A549 (cell line): ENCODE results near the gene HSD17B1. TPM values are rescaled to one million over a fixed set of nuclear protein-coding genes. Genes with fewer than 3 reads are reported as not detected.

Source experiments
- ATAC-seq, 2 experiments: fragments of 200-7000 bp in 1 of 2; fragments of >200 bp in 1 of 2; cut with Nextera tagmentation in 1 of 2; cut with Tn5 transposase in 1 of 2; 3 replicates each; pipeline versions ENCODE4 v1.8.0 to v1.9.1; 2018 to 2020; ENCODE audit warnings: mild to moderate bottlenecking in 1 of 2, moderate library complexity in 1 of 2
- CTCF ChIA-PET: fragments of 300-600 bp; sonication (Branson Sonifier 250); formaldehyde crosslinking; extraction: SDS; loops from one replicate; lab custom pipeline; 2021; ENCODE audit warnings: antibody characterized with exemption, inconsistent platforms; lab: Yijun Ruan, JAX
- POLR2A ChIA-PET: fragments of 350-600 bp; formaldehyde crosslinking; extraction: SDS; loops from one replicate; lab custom pipeline; 2021; ENCODE audit warnings: antibody characterized with exemption, inconsistent platforms; lab: Yijun Ruan, JAX
- DNase-seq, 2 experiments: peaks; one replicate each; pipeline versions ENCODE4 v3.0.0 to v3.0.0-alpha.2; 2011 to 2016; ENCODE audit warnings: low read depth in 1 of 2, low spot score in 1 of 2
- FAIRE-seq: peaks from 2 replicates; lab custom pipeline; 2011; peaks lifted over from hg19 to GRCh38; lab: Jason Lieb, UNC
- H3K27ac ChIP-seq, 2 experiments: fragments of >200 bp; sonication (Bioruptor Twin); formaldehyde crosslinking; 3 replicates each; pipeline ENCODE4 v1.5.1; 2016 to 2017
- H3K4me1 ChIP-seq: fragments of >200 bp; sonication (Bioruptor Twin); formaldehyde crosslinking; 3 replicates; pipeline ENCODE4 v1.6.1; 2016
- H3K4me2 ChIP-seq: fragments of >200 bp; sonication (Bioruptor Twin); formaldehyde crosslinking; 3 replicates; pipeline ENCODE4 v1.6.1; 2016
- H3K4me3 ChIP-seq: fragments of >200 bp; sonication (Bioruptor Twin); formaldehyde crosslinking; 3 replicates; pipeline ENCODE4 v1.5.1; 2016
- H3K9me3 ChIP-seq: fragments of >200 bp; sonication (Bioruptor Twin); formaldehyde crosslinking; 3 replicates; pipeline ENCODE4 v1.6.1; 2016
- BCL3 ChIP-seq: fragments of >200 bp; sonication (Bioruptor Twin); formaldehyde crosslinking; IDR thresholded peaks from 3 replicates; pipeline ENCODE4 v1.6.1; 2016
- BHLHE40 ChIP-seq: IDR thresholded peaks from 2 replicates; pipeline ENCODE4 v1.6.1; 2012; ENCODE audit warnings: low read depth, low read length, inconsistent platforms
- CBX8 ChIP-seq: fragments of 200-600 bp; sonication (generic); IDR thresholded peaks from 2 replicates; pipeline ENCODE4 v1.6.1; 2016
- CHD2 ChIP-seq: fragments of 150-350 bp; IDR thresholded peaks from 2 replicates; pipeline ENCODE4 v1.6.1; 2014; ENCODE audit warnings: low read length; ENCODE audit not compliant: partially characterized antibody
- CTCF ChIP-seq: fragments of >200 bp; sonication (Bioruptor Twin); formaldehyde crosslinking; IDR thresholded peaks from 3 replicates; pipeline ENCODE4 v1.5.1; 2016
- E2F6 ChIP-seq: IDR thresholded peaks from 2 replicates; pipeline ENCODE4 v1.6.1; 2012; ENCODE audit warnings: low read depth, borderline replicate concordance
- EHF ChIP-seq: fragments of 250-450 bp; sonication (Bioruptor Pico); IDR thresholded peaks from 2 replicates; pipeline ENCODE4 v1.5.0; 2020; ENCODE audit warnings: mild to moderate bottlenecking
- EHMT2 ChIP-seq: fragments of 200-600 bp; sonication (generic); IDR thresholded peaks from 2 replicates; pipeline ENCODE4 v1.6.1; 2016; ENCODE audit warnings: antibody characterized with exemption, low read depth, mild to moderate bottlenecking, moderate library complexity
- EP300 ChIP-seq, 2 experiments: fragments of >200 bp; sonication (Bioruptor Twin); formaldehyde crosslinking; IDR thresholded peaks; 2 replicates in 1 of 2; 3 replicates in 1 of 2; pipeline ENCODE4 v1.6.1; 2016 to 2017
- FOSL2 ChIP-seq, 2 experiments: fragments of 450-650 bp in 1 of 2; fragments of >200 bp in 1 of 2; sonication (Bioruptor Twin) in 1 of 2; formaldehyde crosslinking; IDR thresholded peaks; 2 replicates each; pipeline versions ENCODE4 v1.5.0 to v1.6.1; 2016 to 2020; ENCODE audit warnings: mild to moderate bottlenecking in 1 of 2, moderate library complexity in 1 of 2
- FOXS1 ChIP-seq: fragments of 250-450 bp; sonication (Bioruptor Pico); IDR thresholded peaks from 2 replicates; pipeline ENCODE4 v1.5.0; 2020; ENCODE audit warnings: mild to moderate bottlenecking, moderate library complexity
- GATA3 ChIP-seq: IDR thresholded peaks from 2 replicates; pipeline ENCODE4 v1.6.1; 2012; ENCODE audit warnings: borderline replicate concordance
- HDAC2 ChIP-seq: fragments of 200-600 bp; sonication (generic); IDR thresholded peaks from 2 replicates; pipeline ENCODE4 v1.6.1; 2016
- KDM5A ChIP-seq: fragments of 200-600 bp; sonication (generic); IDR thresholded peaks from 2 replicates; pipeline ENCODE4 v1.6.1; 2016; ENCODE audit warnings: antibody characterized with exemption, mild to moderate bottlenecking
- PBX3 ChIP-seq: IDR thresholded peaks from 2 replicates; pipeline ENCODE4 v1.6.1; 2012
- PHF8 ChIP-seq: fragments of 200-600 bp; sonication (generic); IDR thresholded peaks from 2 replicates; pipeline ENCODE4 v1.6.1; 2016; ENCODE audit warnings: low read depth, mild to moderate bottlenecking, antibody characterized with exemption, moderate library complexity, borderline replicate concordance
- RFX5 ChIP-seq: fragments of 450-650 bp; IDR thresholded peaks from 2 replicates; pipeline ENCODE4 v1.7.1; 2014; ENCODE audit warnings: antibody characterized with exemption, mild to moderate bottlenecking, moderate library complexity
- USF2 ChIP-seq: fragments of 450-650 bp; IDR thresholded peaks from 2 replicates; pipeline ENCODE4 v1.6.1; 2014; ENCODE audit warnings: antibody characterized with exemption
- ZC3H11A ChIP-seq: fragments of 450-650 bp; IDR thresholded peaks from 2 replicates; pipeline ENCODE4 v1.6.1; 2014; ENCODE audit warnings: antibody characterized with exemption, mild to moderate bottlenecking
- ZSCAN20 ChIP-seq: fragments of 250-450 bp; sonication (Bioruptor Pico); IDR thresholded peaks from 2 replicates; pipeline ENCODE4 v1.8.0; 2022; ENCODE audit warnings: mild to moderate bottlenecking, moderate library complexity
- WGBS: methylation state at CpG from one replicate; pipeline ENCODE4 v1.1.6; 2017; ENCODE audit errors: missing lambda C conversion rate; 5-methylcytosine and 5-hydroxymethylcytosine counted together
- polyA plus RNA-seq, 4 experiments: library from polyadenylated mRNA; depleted of rRNA in 3 of 4; stranded (reverse); fragments of >200 nt; fragmentation: RNase III in 1 of 4; extraction: RNeasy Plus Mini Kit Qiagen cat#74134 plus additional on column Dnase treatment in 1 of 4; gene quantifications; 2 replicates in 3 of 4; 3 replicates in 1 of 4; pipeline ENCODE4 v1.2.3, GENCODE V29; 2011 to 2017
- TF ChIP-seq, protein P1 (sequence below): fragments of 250-450 bp; sonication (Bioruptor Pico); IDR thresholded peaks from 2 replicates; pipeline ENCODE4 v1.5.0; 2021; ENCODE audit warnings: mild to moderate bottlenecking, moderate library complexity, borderline replicate concordance

Gene HSD17B1
- polyA plus RNA-seq, 2 of the 4 experiments (the other 2 are of a cell fraction) = 0.49 to 1.5 TPM

GRCh38 chr17:42566883-42567573 lies 14.3 kb downstream of the HSD17B1 start, which contains the start of gene MLX (continued):
- peak; percentile 20; the same call in 1 of the 2 replicates for TF ChIP-seq E2F6
- TF ChIP-seq CBX8 = no peak
- no peak for TF ChIP-seq FOXS1
- no peak for TF ChIP-seq KDM5A
- TF ChIP-seq ZC3H11A = no peak
- peak; percentile 75; the same call in 2 of the 3 replicates for TF ChIP-seq BCL3
- no peak for TF ChIP-seq RFX5
- TF ChIP-seq FOSL2 (IDR thresholded peaks at IDR 0.05) = no peak
- TF ChIP-seq FOSL2 (CRISPR knock-in tag; IDR thresholded peaks at IDR 0.05) = 0 out of 2 replicates have a peak, but pooled peaks have one; percentile 5
- TF ChIP-seq, protein P1, sequence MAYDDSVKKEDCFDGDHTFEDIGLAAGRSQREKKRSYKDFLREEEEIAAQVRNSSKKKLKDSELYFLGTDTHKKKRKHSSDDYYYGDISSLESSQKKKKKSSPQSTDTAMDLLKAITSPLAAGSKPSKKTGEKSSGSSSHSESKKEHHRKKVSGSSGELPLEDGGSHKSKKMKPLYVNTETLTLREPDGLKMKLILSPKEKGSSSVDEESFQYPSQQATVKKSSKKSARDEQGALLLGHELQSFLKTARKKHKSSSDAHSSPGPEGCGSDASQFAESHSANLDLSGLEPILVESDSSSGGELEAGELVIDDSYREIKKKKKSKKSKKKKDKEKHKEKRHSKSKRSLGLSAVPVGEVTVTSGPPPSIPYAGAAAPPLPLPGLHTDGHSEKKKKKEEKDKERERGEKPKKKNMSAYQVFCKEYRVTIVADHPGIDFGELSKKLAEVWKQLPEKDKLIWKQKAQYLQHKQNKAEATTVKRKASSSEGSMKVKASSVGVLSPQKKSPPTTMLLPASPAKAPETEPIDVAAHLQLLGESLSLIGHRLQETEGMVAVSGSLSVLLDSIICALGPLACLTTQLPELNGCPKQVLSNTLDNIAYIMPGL (CRISPR knock-in tag) = no peak
- no peak for TF ChIP-seq EHMT2

DNA sequence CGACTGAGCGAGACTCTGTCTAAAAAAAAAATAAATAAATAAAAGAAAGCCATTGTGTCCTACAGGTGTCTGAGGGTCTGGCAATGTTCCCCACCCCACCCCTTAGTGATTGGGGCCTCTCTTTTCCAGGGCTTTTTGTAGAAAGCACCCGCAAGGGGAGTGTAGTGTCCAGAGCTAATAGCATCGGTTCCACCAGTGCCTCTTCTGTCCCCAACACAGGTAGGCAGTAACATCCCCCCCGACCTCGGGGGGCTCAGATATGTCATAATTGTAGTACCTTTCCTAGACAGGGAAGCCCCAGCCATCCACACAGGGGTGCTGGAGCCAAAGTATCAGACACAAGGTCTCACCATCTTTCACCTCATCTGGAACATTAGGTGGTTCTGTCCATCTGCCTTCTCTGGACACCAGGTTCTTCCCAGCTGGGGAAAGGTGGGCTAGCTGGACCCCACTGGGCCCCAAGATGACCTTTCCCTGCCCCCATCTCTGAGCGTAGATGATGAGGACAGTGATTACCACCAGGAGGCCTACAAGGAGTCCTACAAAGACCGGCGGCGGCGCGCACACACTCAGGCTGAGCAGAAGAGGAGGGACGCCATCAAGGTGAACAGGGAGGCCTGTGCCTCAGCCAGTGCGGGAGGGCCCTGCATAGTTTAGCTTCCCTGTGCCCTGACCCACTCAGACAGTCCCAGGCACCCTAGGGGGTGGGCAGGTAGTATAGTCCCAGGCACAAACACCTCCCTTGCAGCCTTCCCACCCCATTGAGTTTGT lies 15.8 kb downstream of the HSD17B1 start:
- TF ChIP-seq CBX8 (no peak), EP300 (IDR thresholded peaks at IDR 0.05) (no peak), USF2 (no peak), EHF (CRISPR knock-in tag) (no peak), ZSCAN20 (CRISPR knock-in tag) (no peak), CTCF (no peak), CHD2 (no peak), HDAC2 (no peak), PHF8 (no peak), PBX3 (no peak), BHLHE40 (no peak), GATA3 (no peak)
- CTCF ChIA-PET = interaction anchor here (0.6 to 9.3 kb wide), 10 partner anchors 10 to 549 kb away, joined by 3 to 120 read pairs (median 4); partner anchors contain the start of genes BECN1, PSMC3IP, RETREG3 and TUBG1

More for the DNA sequence above, 15.8 kb downstream of the HSD17B1 start:
- peaks cover 25% of the 10 kb centered on the region for H3K4me1 ChIP-seq
- H3K4me3 ChIP-seq = no peak overlapping the region
- FAIRE-seq (no peak), ATAC-seq (no peak), DNase-seq (no peak)
- POLR2A ChIA-PET = interaction anchor here (3.5 kb wide), 1 partner anchor 8 kb away, joined by 17 read pairs; the partner anchor contains the start of gene PSMC3IP
- H3K9me3 ChIP-seq = no peaks in the 10 kb centered on the region
- WGBS = 89% methylated on average over 14 of the region's 14 CpGs
- no peak overlapping the region for H3K27ac ChIP-seq
- peak overlapping the region; percentile 85; the same call in 2 of the 3 replicates for H3K4me2 ChIP-seq
